HL-60 (cell line): ENCODE measurements around the gene RIN3.
A peak's percentile ranks its signal among the peaks of the same experiment; 100 is the strongest.

Experiments
- DNase-seq, 2 experiments: peaks; one replicate each; pipeline ENCODE4 v3.0.0-alpha.2; 2010 to 2020; ENCODE audit warnings: low read depth in 1 of 2, low spot score in 1 of 2
- H3K27ac ChIP-seq: fragments of 250-450 bp; sonication (Bioruptor Pico); replicated peaks from 2 replicates; pipeline ENCODE4 v1.5.1; 2020; ENCODE audit warnings: mild to moderate bottlenecking, moderate library complexity
- H3K27me3 ChIP-seq: fragments of 250-450 bp; sonication (Bioruptor Pico); 2 replicates; pipeline ENCODE4 v1.5.1; 2021; ENCODE audit warnings: mild to moderate bottlenecking, moderate library complexity; ENCODE audit not compliant: insufficient read depth, poor library complexity, severe bottlenecking
- H3K4me3 ChIP-seq: replicated peaks from 2 replicates; pipeline ENCODE4 v1.5.1; 2011; ENCODE audit warnings: mild to moderate bottlenecking, control low read depth, low read length; ENCODE audit not compliant: insufficient read depth
- GABPA ChIP-seq: IDR thresholded peaks from 2 replicates; pipeline ENCODE4 v1.6.1; 2012; ENCODE audit warnings: low read depth
- POLR2AphosphoS5 ChIP-seq: IDR thresholded peaks from 2 replicates; pipeline ENCODE4 v1.6.1; 2012; ENCODE audit warnings: low read depth
- SPI1 ChIP-seq: IDR thresholded peaks from 2 replicates; pipeline ENCODE4 v1.6.1; 2012; ENCODE audit warnings: low read depth, mild to moderate bottlenecking, borderline replicate concordance
- TF ChIP-seq, protein P1 (sequence below): IDR thresholded peaks from 2 replicates; pipeline ENCODE4 v1.6.1; 2012; ENCODE audit warnings: low read depth; ENCODE audit not compliant: insufficient replicate concordance
- TF ChIP-seq, protein P2 (sequence below): IDR thresholded peaks from one replicate; pipeline ENCODE4 v1.5.1; 2011; ENCODE audit warnings: low read length, control low read depth, inconsistent platforms; ENCODE audit not compliant: insufficient read depth

Gene RIN3

DNA sequence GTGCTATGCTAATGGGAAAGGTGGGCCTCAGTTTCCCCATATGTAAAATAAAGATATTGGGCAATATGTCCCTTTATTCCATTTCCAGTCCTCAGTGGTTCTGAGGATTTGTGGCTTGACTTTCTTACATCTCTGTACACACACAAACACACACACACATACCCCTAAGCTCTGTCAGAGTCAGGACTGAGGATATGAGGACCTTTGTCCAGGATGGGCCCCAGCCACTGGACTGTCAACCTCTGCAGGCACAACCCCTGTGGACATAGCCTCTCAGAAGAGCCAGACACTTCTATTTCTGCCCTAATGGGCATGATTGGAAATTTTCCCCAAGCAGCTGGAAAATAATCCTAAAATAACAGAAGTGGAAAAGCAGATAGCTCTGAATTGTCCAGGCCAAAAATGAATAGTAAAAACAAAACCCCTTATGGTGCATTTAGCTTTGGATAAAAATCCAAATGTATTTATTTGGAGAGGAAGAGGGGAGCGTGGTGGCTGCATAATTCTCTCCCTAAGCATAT, 50.2 kb downstream of the RIN3 start:
- Histone ChIP-seq H3K4me3 (no peak overlapping the region), H3K27me3 (no peaks in the 10 kb centered on the region), H3K27ac (peak overlapping the region; percentile 41)
- TF ChIP-seq, protein P1, sequence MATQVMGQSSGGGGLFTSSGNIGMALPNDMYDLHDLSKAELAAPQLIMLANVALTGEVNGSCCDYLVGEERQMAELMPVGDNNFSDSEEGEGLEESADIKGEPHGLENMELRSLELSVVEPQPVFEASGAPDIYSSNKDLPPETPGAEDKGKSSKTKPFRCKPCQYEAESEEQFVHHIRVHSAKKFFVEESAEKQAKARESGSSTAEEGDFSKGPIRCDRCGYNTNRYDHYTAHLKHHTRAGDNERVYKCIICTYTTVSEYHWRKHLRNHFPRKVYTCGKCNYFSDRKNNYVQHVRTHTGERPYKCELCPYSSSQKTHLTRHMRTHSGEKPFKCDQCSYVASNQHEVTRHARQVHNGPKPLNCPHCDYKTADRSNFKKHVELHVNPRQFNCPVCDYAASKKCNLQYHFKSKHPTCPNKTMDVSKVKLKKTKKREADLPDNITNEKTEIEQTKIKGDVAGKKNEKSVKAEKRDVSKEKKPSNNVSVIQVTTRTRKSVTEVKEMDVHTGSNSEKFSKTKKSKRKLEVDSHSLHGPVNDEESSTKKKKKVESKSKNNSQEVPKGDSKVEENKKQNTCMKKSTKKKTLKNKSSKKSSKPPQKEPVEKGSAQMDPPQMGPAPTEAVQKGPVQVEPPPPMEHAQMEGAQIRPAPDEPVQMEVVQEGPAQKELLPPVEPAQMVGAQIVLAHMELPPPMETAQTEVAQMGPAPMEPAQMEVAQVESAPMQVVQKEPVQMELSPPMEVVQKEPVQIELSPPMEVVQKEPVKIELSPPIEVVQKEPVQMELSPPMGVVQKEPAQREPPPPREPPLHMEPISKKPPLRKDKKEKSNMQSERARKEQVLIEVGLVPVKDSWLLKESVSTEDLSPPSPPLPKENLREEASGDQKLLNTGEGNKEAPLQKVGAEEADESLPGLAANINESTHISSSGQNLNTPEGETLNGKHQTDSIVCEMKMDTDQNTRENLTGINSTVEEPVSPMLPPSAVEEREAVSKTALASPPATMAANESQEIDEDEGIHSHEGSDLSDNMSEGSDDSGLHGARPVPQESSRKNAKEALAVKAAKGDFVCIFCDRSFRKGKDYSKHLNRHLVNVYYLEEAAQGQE = no peak
- no peak for TF ChIP-seq SPI1
- TF ChIP-seq, protein P2, sequence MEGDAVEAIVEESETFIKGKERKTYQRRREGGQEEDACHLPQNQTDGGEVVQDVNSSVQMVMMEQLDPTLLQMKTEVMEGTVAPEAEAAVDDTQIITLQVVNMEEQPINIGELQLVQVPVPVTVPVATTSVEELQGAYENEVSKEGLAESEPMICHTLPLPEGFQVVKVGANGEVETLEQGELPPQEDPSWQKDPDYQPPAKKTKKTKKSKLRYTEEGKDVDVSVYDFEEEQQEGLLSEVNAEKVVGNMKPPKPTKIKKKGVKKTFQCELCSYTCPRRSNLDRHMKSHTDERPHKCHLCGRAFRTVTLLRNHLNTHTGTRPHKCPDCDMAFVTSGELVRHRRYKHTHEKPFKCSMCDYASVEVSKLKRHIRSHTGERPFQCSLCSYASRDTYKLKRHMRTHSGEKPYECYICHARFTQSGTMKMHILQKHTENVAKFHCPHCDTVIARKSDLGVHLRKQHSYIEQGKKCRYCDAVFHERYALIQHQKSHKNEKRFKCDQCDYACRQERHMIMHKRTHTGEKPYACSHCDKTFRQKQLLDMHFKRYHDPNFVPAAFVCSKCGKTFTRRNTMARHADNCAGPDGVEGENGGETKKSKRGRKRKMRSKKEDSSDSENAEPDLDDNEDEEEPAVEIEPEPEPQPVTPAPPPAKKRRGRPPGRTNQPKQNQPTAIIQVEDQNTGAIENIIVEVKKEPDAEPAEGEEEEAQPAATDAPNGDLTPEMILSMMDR = no peak
- no peak for TF ChIP-seq GABPA
- no peak for TF ChIP-seq POLR2AphosphoS5
- DNase-seq = no peak

DNA sequence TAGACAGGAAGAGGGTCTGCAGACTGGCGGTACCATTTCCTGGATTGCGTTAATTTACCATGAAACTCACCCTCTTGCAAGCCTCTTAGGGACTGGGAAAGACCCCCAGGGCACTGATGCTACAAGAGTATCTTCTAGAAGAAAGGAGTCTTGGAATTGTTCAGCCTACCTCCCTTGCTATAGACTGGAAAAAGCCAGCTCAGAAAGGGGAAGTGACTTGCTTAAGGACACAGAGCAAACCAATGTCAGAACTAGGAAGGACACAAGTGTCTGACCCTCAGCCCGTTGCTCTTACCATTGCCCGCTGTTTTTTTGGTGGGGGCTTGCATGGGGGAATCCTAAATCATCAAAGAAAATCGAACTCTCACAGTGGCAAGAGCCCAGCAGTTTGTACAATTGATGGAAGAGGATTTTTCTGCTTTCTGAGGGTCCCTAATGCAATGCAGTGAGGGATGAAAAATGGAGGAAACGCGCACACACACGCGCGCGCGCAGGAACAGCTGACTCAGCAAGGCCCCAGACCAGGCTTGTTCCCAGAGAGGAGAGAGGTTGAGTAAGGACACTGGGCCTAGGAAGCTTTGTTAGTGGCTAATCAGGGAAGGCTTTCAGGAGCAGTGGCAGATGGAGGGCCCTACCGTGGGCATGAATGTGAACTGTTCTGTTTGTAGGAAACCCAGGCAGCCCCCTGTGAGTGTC, 50.9 kb downstream of the RIN3 start:
- peak in 1 of 2 experiments; percentile 62 for DNase-seq
- peak overlapping the region; percentile 41 for H3K27ac ChIP-seq
- H3K27me3 ChIP-seq = no peaks in the 10 kb centered on the region
- TF ChIP-seq GABPA (no peak), SPI1 (peak; percentile 98)
- TF ChIP-seq, protein P1 = no peak
- TF ChIP-seq, protein P2 = no peak
- no peak overlapping the region for H3K4me3 ChIP-seq

DNA sequence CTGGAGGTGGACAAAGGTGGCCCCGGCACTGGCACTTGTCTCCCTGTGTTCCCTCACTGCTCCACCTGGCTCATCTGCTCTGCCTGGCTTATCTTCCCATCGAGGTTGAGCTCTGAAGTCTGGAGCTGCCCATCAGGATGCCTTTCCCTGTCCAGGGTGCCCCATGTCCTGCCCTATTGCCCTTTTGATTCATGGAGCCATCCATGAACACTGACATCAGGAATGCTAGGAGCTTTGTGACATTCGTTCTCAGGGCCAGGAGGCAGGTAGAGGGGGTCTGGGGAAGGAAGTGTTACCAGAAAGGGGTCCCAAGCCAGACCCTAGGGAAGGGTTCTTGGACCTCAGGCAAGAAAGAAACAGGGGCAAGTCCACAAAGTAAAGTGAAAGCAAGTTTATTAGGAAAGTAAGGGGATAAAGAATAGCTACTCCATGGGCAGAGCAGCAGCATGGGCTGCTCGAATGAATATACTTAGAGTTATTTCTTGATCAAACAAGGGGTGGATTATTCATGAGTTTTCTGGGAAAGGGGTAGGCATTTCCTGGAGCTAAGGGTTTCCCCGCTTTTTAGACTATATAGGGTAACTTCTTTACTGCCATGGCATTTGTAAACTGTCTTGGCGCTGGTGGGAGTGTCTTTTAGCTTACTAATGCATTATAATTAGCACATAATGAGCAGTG, 51.6 kb downstream of the RIN3 start:
- TF ChIP-seq, protein P2 = no peak
- no peak for TF ChIP-seq GABPA
- no peak for TF ChIP-seq SPI1
- TF ChIP-seq, protein P1 = no peak
- TF ChIP-seq POLR2AphosphoS5 = no peak
- no peak for DNase-seq

More for the DNA sequence above, 51.6 kb downstream of the RIN3 start:
- Histone ChIP-seq H3K4me3 (no peak overlapping the region), H3K27ac (peak overlapping the region; percentile 41), H3K27me3 (no peaks in the 10 kb centered on the region)
